Right kidney (tissue), 1 donor: ENCODE results near the gene FSCN2.

Experiments used
- DNase-seq: peaks from one replicate; pipeline ENCODE4 v3.0.0-alpha.2; 2016

Gene FSCN2

DNA sequence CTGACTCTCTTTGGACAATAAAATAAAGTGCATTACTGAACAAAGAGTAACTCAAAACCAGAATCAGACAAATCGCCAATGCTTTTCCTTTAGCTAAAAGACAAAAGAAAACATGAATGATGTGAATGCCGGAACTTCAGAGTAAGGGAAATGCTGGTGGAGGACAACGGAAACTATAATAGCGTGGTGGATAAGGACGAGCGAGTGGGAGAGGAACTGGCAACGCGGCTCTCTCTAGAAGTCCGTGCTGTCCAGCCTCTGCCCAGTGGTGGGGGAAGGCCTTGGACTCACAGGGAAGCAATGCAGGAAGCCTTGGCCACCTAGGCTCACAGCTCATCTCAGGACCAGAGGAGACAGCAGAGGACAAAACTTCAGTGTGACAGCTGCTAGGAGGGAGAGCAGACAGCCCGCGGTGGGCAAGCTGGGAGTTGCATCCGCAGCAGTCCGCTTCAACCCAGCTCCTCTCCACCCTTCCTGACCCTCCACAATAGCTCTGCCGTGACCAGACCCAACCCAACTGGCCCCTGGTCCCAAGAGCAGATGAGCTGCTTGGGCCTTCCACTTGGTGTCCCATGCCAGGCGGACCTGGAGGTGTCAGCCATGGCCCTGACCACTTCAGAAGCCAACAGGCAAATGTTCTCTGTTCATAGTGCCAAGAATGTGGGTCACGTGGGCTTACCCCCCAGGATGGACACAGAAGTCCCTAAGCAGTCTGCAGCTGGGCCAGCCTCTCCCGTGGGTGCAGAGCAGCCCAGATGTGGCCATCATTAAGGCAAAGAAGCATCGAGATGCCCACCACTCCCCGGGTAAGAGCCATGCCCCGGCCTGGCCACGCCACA is 29.3 kb downstream of the FSCN2 start:
- no peak for DNase-seq

DNA sequence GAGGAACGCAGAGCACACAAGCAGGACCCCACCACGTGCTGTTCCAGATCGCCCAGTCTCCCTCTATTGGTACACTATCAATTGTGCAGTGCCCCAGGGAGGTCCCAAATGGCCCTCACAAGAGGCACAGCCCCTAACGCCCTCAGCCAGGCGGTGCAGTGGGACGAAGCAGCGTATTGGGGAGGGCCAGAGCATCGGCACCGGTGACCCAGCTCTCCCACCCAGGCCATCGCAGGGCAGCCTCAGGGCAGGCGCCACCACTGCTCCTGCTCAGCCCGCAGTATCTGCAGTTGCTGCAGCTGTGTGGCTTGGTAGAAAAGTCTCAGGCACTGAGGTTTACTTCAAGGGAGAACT is 29.9 kb downstream of the FSCN2 start:
- no peak for DNase-seq

DNA sequence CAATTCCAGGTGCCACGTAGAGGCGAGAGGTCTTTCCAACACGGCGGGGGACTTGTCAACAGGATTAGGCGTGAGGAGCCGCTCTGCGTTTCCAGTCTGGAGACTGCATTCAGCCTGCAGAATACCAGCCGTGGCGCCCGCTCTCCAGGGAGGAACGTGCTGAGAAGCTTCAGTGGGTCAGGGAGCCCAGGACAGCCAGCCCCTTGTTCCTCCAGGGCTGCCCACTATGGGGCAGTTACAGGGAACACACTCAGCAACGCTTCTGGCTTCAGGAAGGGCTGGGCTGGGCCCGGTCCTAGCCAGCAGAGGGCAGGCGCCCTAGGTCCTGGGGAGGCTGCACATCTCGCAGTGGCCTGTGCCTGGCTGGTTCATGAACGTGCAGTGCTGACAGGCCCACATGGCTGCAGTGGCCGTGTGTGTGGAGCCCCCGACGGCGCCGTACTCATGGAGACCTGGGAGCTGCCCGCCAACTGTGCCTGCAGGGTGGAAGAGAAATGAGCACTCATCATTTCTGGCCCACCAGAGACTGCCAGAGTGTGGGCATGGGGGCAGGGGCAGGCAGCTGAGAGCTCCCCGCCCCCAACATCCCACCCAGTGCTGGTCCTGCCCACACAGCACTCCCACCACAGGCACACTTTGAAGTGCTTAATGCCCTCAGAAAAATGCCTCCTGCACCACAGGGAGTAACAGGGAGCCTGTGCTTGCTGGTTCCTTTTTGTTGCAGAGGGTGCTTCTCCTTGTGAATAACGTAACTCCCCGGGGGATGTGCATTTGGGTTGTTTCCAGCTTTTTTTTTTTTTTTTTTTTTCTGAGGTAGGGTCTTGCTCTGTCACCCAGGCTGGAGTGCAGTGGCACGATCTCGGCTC is 31.0 kb downstream of the FSCN2 start:
- no peak for DNase-seq

DNA sequence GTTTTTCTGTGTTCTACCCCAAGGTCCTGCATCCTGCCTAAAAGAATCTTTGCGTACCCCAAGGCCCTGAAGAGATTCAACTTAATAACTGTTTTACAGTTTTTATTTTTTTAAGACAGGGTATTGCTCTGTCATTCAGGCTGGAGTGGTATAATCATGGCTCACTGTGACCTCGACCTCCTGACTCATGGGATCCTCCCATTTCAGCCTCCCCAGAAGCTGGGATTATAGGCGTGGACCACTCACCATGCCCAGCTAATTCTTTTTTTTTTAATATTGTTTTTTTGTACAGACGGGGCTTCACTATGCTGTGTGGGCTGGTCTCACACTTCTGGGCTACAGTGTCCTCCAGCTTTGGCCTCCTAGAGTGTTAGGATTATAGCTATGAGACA is 33.3 kb downstream of the FSCN2 start:
- DNase-seq = no peak

DNA sequence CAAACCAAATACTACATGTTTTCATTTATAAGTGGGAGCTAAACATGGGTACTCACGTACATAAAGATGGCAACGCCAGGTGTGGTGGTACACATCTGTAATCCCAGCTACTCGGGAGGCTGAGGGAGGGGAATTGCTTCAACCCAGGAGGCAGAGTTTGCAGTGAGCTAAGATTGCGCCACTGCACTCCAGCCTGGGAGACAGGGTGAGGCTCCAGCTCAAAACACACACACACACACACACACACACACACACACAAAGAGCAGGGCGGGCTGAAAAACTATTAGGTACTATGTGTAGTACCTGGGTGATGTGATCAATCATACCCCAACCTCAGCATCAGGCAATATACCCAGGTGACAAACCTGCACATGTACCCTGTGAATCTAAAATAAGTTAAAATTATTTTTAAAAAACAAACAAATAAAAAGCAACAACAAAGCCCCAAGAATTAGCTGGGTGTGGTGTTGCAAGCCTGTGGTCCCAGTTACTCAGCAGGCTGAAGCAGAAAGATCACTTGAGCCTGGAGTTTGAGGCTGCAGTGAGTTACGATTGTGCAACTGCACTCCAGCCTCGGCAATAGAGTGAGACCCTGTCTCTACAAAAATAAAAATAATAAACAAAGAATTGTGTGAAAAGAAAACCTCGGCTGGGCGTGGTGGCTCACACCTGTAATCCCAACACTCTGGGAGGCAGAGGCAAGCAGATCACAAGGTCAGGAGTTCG is 35.8 kb downstream of the FSCN2 start:
- no peak for DNase-seq

DNA sequence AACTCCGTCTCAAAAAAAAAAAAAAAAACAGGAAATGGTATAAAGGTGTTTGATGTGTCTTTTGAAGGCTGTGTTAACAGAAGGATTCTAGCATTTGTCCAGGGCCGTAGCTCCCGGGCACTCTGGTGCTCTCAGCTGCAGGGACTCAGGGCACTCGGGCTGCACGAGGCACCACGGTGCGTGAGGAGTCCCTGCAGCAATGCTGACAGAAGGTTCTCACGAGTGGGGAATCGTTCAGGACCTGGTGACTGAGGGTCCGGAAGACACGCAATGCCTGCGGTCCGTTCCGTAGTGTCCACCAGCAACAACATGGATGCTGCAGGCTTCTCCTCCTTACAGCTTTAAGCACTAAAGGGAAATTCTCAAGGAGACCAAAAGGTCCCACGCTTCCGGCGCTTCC is 36.6 kb downstream of the FSCN2 start:
- no peak for DNase-seq

DNA sequence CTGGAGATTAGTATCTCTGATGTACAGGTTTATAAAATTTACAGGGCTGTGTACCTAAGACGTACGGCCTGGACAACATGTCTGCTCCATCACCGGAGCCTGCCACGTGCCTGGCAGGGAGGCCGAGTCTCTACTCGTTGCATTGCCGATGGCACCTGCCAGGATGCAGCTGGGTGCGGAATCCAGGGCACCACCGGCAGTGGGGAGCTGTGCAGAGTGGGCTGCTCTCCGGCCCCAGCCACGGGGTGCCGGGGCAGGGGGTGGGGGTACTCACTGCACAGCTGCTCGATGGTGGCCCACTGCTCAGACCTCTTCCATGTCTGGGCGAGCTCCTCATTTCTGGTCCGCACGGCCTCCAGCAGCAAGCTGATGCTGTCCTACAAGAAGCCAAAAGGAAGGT is 37.1 kb downstream of the FSCN2 start:
- no peak for DNase-seq

DNA sequence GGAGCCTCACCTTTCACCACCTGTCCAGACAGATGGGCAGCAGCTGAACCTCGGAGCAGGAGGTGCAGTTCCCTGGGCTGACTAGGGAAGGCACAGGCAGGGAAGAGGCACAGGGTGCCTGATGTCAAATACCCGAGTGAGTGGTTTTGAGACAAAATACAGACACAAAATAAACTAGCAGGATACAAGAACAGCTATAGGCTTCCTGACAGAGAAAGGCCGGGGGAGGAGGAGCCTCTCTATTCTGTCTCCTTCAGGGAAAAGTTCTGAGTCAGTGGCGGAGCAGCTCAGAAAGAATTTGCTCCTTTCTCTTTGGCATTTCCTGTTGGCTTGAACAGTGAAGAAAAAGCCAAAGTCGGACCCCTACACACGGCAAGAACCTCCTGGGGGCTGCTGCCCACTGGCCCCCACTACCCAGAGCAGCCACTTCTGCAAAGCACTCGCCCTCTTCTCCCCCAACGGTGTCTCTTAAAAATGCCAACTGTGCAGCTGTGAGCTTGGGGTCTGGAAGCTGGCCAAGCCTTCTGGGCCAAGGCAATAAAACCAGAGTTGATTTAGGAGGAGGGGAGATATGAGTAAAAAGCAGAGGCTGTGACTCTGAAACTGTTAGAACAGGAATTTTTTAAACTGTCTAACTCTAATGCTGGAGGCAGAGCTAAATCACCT is 38.4 kb downstream of the FSCN2 start:
- peak; percentile 69 for DNase-seq

DNA sequence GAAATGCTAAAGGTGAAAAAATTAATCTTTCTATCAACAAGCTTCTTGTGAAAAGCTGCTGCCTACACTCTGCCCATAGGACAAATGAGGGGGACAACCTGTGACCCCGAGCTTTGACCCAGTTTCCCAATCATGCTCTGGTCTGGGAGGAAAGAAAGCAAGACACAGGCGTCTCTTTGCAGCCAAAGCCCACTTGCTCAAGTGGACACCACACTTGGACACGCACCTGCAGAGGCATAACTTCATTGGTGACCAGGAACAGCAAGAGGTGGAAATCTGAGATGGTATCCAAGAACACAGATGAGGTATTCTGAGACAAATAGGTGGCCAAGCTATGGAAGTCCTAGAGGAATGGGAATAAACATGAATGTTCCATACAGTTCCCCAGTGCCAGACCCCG is 39.0 kb downstream of the FSCN2 start:
- DNase-seq = no peak

DNA sequence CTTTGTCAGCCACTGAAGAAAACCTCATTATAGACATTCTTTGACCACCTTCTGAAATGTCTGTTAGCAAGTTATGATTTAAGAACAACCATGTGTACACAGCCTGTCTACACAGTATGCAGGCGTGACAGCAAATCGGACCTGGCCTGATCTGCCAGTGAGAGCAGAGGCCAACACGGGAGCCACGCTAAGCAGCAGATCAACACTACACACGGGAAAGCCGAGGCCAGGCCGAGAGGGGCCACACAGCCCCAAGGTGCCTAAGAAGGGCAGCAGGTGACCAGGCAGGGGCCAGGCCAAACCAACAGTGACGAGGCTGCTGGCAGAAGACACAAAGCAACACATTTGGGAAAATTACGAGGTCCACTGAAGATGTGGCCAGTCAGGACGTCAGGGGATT is 40.2 kb downstream of the FSCN2 start:
- no peak for DNase-seq

DNA sequence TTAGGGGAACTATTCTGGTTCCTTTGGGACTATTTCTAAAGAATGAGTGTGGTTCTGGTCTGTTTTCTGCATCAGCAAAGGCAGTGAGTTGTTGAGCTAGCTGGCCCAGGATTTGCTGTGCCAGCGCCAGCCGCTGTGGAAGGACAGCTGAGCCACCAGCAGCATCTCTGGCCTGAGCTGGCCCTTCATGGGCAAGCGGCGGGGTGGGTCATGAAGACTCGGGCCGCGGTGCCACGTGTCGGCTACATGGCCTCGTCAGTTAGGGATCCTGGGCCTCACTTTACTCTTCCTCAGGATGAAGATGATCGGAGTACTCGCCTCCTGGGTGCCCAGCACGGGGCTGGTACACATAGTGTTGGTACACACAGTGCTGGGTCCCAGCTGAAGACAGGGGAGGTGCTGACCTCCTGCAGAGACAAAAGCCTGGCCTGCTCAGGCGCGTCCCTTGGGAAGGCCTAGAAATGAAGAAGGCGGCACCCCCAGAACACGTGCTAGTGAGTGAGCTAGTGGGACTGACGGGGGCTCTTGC is 41.9 kb downstream of the FSCN2 start:
- no peak for DNase-seq

DNA sequence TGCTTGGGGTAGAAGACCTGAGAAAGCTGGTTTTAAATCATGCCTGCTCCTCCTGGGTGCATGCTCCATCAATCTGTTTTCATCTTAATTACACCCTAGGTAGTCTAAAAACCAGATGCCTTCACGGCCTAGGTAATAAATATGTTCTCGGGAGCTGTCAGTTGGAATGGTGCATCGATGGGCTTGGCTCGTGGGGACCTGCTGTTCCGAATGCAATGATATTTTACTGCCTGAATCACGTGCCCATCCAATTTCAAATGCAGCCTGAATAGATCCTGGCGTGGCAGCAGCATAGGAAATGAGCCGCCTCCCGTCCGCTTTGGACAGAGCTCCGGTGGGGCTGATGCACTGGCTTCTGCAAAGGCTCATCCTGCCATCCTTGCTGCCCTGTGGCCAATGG is 42.8 kb downstream of the FSCN2 start:
- no peak for DNase-seq

DNA sequence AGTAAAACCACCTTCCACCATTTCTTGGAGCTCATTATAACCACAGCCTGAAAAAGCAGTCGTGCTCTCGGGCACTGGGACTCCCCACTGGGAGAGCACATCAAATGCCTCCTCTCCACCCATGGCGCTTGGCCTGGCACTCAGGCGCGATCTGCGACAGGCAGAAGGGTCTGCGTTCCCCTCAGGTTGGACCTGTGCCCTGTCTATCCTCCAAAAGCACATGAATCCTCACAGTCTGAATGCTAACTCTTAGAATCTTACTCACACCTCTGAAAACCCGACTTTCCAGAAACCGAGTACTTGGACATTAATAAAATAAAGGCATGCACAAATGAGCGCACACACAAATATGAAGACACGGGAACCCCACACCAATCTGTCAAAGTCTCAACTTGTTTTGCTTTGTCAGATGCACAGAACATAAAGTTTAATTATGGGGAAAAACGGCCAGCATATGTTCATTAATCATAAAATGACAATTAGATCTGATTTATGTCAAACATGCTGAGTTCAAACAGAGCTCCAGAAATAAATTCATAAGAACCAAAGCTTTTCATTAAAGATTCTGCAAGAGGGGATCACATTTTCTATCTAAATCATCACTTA is 44.5 kb downstream of the FSCN2 start:
- no peak for DNase-seq

DNA sequence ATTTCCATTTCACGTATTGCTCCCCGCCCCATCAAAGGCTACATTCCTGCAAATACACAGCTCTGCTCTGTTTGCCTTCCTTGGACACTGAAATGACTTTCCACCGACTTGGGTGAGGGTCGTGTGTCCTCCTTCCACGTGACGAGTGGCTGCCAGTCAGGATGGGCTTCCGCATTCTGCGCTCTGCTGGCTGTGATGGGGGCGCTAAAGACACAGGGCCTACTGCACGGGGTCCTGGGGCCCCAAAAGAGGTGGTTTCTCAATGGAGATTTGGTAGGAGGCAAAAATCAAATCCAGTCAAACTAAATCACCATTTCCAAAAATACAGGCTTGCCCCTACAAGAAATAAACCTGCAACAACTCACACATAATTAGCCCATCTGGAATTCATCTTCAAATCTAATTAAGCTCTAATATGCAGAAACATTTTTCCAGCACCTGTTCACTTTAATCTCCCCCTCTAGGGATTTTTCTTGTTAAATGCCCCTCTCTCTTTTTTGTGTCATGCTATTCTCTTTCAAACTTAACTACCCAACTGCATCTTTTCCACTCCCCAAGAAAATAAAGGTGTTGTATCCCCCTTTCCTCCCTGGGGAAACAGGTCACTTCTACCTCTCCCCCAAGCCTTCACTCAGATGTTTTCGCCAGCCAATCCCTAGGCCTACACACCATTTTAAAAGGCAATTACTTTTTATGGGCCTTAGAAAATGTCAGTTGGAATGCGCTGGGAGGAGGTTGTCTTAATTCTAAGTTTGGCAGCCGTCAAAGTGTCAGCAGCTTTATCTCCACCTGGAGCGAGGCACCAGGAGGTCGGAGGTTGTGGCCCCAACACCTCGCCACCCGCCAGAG is 45.8 kb downstream of the FSCN2 start:
- no peak for DNase-seq

DNA sequence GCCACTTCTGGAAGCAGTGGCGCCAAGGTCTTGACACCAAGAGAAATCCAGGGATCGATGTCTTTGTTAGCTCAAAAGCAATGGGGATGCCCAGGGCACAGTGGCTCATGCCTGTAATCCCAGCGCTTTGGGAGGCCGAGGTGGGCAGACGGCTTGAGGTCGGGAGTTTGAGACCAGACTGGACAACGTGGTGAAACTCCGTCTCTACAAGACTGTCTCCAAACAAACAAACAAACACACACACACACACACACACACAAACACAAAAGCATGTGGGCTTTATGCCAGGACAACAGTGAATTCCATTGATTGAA is 46.4 kb downstream of the FSCN2 start:
- no peak for DNase-seq

DNA sequence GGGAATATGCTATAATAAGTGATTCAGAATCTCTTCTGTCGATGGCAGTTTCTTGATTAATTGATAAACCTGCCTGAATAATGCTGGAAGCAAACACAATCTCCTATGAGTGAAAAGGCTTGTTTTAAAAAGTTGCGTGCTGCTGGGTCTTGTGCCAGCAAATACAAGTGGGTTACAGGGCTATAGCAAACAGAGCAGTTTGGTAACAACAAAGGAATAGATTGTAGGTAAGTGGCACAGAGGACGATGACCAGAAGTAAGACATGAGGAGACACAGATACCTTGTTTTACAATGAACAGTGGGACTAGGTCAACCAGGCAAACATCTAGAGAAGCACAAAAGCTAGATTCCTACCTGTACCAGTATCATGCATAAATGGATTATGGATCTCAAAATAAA is 47.7 kb downstream of the FSCN2 start:
- no peak for DNase-seq

DNA sequence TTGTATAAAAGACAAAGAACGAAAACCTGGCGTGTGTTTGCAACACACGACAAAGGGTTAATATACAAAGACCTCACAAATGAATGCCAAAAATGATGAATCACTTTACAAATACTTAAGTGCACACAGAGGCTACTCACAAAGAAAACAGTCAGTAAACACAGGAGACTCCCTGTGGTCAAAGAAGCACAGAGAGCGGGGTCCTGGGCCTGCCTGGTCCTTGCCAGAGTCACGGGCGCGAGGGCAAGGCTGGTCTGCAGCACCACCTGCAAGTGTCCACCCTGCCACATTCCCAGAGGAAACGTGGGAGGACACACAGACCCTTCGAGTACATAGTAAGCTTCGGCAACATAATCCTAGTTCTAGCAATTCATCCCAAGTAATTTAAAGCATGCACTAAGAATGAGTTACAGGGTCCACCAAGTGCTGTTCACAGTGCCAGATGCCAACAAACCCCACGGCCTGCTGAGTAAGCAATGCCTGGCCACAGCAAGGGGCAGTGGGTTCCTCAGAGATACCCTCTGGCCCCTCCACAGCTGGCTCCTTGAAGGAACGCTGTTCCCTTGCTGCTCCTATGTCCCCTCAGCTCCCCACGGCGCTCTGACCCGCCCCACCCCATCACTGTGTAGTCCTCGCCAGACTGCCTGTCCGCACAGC is 48.6 kb downstream of the FSCN2 start:
- DNase-seq = no peak

DNA sequence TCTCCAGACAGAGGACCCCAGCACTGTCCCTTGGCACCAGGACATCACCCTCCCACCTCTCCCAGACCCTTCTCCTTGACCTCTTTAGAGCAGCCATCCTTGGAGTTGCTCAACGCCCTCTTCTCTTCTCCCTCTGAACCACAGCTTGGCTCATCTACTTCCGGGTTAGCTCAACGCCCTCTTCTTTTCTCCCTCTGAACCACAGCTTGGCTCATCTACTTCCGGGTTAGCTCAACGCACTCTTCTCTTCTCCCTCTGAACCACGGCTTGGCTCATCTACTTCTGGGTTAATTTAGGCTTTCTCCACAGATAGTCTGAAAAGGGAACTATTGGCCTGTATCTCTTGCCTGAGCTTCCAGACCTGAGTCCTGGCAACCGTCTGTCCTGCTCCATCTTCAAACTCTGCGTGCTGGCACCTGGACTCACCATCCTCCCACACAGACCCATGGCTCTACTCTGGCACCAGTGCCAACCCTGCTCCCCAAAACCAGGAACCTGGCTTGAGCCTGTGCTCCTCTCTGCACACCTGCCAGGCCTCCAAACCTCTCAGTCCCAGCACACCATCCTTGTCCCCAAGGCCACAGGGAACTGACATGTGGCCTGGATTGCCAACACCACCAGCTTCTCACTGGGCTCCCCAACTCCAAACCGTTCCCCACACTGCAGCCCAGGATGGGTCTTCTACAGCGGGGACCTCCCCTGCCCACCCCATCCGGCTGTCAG is 49.3 kb downstream of the FSCN2 start:
- no peak for DNase-seq

DNA sequence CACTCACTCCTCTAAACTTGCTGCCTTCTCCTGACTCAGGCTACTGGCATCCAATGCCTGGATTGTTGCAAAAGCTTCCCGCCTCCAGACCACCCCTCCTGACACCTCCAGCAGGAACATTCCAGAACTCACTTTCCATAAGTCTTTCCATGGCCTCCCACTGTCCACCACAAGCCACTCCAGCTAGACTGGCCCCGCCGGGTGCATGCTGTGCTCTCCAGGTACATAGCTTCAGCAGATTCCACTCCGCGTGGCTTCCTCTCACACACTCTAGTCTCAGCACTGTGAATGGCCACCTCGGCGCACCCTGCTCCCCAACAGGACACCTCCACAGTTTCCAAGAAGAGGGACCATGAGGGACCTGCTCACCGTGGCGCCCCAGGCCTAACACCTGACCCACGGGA is 49.9 kb downstream of the FSCN2 start:
- no peak for DNase-seq
